ENCODE data around the gene C1QL4.
"Not testable (repeated sequence)": the region's sequence is repeated elsewhere in the genome, so short reads cannot be mapped to it uniquely, and the experiment has no call there.

C1QL4 gene

DNA sequence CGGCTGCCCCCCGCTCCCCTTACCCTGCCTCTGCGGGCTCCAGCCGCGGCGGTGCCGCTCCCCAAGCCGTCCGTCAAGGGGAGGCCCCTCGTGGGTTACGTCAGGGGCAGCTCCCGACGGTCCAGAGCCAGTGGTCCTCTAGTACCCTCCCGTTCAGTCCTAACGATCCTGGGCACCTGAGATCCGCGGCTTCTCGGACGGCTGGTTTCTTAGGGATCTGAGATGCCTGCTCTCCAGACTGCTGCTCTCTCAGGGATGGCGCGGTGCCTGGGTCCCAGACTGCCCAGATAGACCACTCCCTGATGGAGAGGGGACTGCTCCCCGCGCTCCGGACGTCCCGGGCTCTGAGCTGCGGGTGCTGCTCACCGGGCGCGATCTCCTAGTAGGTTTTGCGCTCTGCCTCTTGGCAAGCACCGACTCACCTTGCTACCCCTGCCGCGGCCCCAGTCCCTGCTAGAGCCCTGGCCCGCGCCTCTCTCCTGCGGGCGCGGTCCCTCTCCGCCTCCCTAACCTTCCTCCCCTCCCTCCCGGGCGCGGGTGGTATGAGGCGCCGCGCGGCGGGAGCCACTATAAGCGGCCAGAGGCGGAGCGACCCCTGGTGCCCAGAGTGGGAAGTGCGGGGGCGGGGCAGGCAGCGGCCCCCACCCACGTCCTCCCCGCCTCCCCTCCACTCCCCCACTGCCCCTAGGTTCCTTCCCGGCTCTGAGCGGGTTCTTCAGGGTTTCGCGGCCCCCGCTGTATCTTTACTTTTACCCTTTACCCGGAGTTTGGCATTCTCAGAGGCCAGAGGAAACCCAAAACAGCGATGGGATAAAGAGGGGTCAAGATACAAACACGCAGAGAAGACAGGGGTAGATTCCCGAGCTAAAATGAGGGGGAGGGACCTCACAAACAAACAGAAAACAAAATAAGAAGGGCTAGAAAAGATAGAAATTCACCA is at the start of gene C1QL4:
Gene C1QL4, minus strand, starts transcription at position 544 of the 940 bp plus-strand sequence. CDS start 711 bp downstream, outside the sequence.
- DNase-seq (ENCODE audit: low read depth in 1 of 2, low spot score in 1 of 2): peak; percentile 72 to 80

DNA sequence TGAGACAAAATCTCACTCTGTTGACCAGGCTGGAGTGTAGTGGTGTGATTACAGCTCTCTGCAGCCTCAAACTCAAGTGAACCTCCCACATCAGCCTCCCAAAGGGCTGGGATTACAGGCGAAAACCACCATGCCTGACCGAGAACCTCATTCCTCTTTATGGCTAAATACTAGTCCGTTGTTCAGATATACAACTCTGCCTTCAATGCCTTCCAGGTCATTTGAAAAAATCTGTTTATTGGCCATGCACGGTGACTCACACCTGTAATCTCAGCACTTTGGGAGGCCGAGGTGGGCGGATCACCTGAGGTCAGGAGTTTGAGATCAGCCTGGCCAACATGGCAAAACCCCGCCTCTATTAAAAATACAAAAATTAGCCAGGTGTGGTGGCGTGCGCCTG is 43.2 kb upstream of the C1QL4 start:
- DNase-seq (ENCODE audit: low read depth in 1 of 2, low spot score in 1 of 2): not testable (repeated sequence)

DNA sequence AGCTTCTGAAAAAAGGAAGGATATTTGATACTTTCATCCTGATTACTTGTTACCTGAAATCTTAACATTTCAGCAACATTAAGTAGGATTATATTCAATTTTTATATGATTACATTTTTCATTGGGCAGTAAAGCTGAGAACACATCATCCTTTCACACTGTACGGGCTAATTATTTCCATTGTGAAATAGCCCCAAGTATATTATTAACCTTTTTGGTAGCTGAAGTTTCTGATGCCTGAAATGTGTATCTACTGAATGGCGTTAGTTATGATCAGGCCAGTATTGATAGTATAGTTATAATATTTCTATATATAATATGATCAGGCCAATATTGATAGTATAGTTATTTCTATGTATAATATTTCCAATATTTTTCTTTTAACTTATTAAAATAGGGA is 40.4 kb upstream of the C1QL4 start:
- no peak for DNase-seq (ENCODE audit: low read depth in 1 of 2, low spot score in 1 of 2)

DNA sequence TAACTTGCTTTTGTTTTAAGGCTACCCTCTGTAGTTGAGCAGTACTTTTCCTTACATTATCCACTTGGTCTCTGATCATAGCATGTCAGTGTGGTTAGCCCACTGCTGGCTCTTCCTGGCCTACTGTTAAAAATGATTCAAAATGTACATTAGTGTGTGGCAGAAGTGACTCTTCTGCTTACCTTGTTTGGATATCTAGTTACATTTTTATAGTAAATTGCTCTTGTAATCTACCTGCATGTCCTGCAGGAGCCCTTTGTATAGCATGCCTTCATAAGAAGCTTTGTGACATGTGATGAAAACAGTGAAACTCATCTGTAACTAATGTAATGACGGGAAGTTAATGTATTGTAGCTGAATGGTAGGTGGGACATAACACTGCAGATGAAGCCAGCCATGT is 38.4 kb upstream of the C1QL4 start:
- DNase-seq (ENCODE audit: low read depth in 1 of 2, low spot score in 1 of 2): no peak

DNA sequence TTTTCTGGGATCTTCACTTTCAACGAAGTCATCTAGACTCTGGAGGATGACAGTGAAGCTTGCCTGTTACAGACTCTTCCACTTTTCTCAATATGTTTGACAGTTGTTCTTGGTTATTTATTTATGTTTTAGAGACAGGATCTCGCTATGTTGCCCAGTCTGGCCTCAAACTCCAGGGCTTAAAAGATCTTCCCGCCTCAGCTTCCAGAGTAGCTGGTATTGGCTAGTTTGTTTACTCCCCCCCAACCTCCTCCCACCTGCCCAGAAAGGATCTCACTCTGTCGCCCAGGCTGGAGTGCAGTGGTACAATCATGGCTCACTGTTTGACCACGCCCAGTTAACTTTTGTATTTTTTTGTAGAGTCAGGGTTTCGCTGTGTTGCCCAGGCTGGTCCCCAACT is 33.6 kb upstream of the C1QL4 start:
- no peak for DNase-seq (ENCODE audit: low read depth in 1 of 2, low spot score in 1 of 2)

DNA sequence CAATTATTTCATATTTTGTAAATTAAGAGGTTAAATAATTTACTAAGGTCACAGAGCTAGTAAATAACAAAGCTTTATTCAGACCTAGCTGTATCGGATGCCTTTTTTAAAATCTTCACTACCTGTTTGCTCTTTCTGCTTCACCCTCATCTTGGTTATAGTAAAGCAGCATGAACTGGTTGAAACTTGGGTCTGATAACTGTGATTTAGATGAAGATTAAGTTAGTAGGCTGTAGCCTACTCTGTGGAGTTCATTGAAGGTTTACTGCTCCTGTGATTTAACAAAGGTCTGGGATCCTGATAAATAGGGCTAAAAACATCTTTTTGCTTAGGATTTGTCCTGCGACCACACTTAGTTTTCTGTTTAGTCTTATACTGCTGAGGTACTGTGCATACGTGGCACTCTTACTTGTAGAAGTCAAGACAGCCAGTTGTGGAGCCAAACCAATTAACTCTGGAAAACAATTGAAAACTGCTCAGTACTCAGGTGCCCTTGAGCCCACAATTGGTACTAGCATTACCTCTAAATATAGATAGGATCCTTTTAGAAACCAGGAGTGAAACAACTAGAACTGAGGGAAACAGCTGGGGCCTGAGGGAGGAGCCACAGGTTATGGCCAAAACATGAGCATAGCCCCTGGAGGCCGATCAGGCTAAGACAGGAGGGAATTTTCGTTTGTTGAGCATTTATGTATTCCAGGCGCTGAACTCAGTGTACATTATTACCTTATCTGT is 32.6 kb upstream of the C1QL4 start:
- no peak for DNase-seq (ENCODE audit: low read depth in 1 of 2, low spot score in 1 of 2)

DNA sequence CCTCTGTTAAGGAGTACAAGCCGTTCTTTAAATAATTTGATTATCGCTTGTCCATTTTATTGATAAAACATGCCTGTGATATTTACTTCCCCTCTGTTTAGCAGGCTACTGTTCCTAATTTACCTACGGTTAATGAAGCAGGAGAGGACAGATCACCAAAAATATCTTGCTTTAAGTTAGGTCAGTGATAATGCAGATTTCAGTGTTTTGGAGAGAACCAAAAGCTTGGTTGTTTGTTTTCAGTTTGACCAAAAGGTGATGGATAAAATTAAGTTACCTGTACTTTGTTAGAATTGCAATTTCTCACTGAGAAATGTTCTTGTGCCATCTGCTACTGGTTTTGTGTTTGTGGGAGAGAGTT is 31.2 kb upstream of the C1QL4 start:
- DNase-seq (ENCODE audit: low read depth in 1 of 2, low spot score in 1 of 2): no peak

DNA sequence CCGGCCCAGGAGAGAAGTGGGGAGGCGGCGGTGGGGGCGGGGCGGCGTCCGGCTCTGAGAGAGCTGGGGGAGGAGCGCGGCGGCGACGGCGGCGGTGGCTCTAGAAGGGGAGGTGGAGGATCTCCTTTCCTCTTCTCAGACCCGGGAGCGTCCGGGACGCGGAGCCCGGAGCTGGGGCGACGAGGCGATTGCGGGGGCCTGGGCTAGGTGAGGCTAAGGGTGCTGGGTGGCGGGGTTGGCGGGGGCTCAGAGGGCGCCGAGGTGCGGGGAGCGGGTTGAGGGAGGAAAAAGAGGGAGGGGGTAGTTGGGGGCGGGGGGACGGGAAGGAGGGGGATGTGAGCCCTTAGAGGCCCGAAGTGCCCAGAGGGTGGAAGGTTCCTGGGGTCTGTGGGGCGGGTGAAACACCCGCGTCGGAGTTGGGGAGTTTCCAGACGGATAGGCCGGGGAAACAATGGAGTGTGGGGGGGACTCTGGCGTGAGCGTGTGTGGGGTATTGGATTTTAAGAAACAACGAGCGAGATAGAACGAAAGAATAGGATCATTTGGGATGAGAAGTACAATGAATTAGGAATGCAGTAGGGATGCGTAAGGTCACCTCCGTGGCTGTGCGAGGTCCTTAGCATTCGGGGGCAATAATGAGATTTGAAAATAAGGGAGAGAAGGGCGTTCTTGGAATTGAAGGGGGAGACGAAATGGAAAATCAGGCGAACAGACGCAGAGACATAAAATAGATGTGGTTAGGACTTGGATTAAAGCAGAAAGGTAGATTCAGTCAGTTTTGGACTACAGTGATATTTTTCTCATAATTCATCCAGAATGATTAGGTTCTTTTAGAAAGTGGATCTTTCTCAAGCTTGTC is 30.6 kb upstream of the C1QL4 start, which contains the start of gene SPATS2:
Gene SPATS2, plus strand, starts transcription at position 82 of the 859 bp plus-strand sequence. CDS start 93,551 bp downstream, outside the sequence.
- peak in 1 of 2 donors; percentile 63 for DNase-seq (ENCODE audit: low read depth in 1 of 2, low spot score in 1 of 2)

DNA sequence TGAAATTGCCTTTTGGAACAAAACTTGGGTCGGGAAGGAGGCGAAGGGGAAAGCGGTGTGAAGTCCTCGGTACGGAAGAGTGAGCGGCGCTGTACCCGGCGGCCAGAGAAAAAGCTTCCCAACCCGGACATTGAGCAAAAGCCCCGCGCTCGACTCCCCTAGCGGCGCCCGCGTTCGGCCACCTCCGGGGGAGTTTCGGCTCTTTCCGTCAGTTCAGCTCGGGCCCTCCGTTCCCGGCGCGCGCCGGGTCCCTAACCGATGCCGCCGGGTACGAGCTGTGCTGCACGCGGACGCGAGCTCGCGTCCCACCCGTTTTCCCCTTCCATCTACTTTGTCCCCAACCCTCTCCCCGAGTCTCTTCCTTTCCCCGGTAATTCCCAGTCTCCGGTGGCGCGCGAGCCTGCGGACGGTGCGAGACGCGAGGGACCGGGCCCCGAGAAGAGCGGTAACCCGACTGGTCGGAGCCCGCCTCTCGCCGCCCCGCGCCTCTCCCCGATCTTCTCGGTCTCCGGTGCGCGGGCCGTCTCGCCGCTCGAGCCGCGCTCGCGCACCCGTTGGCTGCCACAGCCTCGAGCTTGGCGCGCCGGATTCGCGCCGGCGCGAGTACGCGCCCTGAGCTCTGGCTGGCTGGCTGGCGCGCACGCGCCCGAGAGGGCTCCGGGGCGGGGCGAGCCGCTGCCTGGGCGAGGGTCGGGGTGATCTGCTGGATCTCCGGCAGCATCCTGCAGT is 29.8 kb upstream of the C1QL4 start:
- DNase-seq (ENCODE audit: low read depth in 1 of 2, low spot score in 1 of 2): peak; percentile 67 to 78

DNA sequence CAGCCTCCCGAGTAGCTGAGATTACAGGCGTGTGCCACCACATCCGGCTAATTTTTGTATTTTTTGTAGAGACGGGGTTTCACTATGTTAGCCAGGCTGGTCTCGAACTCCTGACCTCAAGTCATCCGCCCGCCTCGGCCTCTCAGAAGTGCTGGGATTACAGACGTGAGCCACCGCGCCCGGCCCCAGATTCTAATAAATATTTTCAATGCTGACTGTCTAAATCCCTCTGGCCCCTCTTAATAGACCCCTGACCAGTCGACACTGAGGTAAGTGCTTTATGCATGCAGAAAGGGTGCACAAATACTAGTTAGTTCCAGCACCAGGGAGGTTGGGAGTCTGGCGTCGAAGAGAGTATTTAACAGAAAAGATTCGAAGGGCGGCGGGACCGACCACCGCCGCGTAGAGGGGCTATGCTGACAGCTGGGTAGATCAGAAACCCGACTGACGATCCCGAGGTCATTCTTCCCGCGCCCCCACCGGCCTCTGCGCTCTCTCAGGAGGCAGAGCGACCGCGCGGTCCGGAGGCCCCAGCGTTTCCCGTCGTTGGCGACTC is 29.2 kb upstream of the C1QL4 start:
- DNase-seq (ENCODE audit: low read depth in 1 of 2, low spot score in 1 of 2): no peak

DNA sequence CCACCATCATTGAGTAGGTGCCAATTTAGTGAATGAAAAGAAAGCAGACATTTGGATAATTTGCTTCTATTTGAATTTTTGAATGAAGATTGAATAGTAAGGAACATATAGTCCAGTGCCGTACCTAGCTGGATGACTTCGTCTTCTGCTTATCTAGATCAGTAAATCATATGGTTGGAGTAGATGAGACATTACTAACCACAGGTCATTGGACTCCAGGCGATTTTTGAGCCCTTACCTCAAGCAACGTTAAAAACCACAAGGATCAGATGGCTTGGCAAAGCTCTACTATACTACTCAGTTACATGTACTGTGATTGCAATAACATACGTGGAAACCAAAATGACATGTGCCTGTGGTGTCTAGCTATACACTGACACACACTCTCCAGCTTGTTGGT is 28.6 kb upstream of the C1QL4 start:
- DNase-seq (ENCODE audit: low read depth in 1 of 2, low spot score in 1 of 2): no peak

DNA sequence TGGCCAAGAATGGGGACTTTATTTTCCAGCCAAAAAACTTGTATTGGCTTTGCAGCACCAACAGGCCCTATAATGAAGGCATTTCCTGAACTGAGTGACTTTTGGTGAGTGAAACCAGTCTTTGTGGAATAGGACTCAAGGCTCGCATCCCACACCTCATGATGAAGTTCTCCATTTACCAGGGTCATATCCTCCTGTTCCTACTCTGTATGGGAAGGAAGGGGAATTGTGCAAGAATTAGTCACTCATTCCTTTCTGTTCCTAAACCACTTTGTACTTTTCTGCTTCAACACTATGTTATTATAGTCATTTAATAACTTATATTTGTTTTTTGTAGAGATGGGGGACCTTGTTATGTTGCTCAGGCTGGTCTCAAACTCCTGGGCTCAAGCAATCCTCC is 28.0 kb upstream of the C1QL4 start:
- DNase-seq (ENCODE audit: low read depth in 1 of 2, low spot score in 1 of 2): no peak

DNA sequence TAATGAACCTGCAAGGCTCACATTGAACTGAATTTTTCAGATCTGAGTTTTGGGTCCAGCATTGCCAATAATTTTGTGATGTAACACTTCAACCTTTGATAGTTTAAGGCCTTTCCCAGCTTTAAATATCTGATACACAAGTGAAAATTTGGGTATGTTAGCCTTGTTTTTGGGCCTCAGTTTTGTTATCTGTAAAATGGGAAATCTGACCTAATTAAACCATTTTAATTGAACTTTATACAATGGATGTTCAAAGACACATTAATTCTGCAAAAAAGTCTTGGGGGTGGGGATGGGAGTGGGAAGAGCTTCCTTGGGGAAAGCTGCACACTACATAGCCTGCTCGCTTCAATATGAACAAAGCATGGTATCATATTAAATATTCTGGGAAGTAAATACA is 25.1 kb upstream of the C1QL4 start:
- DNase-seq (ENCODE audit: low read depth in 1 of 2, low spot score in 1 of 2): no peak

DNA sequence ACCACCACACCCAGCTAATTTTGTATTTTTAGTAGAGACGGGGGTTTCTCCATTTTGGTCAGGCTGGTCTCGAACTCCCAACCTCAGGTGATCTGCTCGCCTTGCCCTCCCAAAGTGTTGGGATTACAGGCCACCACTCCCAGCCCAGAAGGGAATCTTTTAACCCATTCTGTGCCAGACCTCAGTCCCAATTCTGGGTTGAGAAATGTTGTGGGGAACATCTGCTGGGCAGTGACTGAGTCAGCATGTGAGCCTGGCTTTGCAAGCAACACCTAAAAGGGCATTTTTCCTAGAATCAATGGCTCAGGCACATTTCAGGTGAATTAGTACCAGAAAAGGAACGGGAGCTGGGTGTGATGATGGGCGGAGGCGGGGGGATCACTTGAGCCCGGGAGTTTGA is 22.7 kb upstream of the C1QL4 start:
- no peak for DNase-seq (ENCODE audit: low read depth in 1 of 2, low spot score in 1 of 2)

DNA sequence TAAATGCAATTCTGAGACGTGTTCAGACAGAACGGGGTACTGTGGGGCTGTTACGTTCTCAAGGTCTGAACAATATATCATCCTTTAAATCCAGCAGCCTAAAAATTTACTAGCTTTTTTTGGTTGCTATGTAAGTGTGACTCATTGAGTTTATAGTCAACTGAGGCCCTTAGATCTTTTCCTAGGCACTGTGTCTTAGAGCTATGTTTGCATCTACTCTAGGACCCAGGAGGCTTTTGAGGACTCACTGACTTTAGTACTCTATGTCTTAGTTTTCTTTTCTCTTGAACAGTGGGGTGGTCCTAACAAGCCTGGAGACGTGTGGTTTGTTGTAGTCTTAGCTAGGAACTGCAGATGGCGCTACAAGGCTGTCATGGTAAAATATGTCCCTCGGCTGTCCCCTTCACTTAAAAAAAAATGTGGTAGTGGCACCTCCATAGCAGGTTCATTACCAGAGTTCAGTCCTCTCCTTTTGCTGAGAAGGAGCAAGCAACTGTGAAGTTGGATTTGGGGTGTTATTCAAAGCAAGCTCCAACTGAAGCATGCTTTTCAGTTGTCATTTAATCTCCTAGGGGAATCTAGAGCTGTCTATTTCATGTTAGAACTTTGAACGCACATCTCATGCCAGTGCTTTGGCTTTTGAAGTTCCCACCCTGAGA is 21.6 kb upstream of the C1QL4 start:
- peak in 1 of 2 donors; percentile 48 for DNase-seq (ENCODE audit: low read depth in 1 of 2, low spot score in 1 of 2)

DNA sequence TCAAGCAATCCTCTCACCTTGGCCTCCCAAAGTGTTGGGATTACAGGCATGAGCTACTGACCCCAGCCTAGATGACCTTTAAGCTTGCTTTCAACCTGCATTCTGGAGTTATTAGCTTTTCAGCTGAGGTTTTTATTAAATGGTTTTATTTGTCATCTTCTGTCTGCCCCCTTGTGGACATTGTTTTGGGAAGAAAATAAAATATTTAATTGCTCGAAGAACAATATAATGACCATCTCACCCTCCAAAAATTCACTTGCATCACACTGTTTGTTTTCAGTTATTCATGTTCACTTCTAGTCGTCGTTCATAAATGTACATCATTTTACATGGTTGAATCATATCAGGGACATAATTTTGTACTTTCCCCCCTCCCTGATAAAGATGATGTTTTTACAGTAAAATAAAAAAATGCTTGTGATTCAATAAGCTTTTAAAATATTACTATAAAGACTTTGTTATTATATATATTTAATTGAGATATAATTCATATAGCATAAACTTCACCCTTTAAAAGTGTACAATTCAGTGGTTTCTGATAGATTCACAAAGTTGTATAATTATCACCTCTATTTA is 20.2 kb upstream of the C1QL4 start:
- no peak for DNase-seq (ENCODE audit: low read depth in 1 of 2, low spot score in 1 of 2)

DNA sequence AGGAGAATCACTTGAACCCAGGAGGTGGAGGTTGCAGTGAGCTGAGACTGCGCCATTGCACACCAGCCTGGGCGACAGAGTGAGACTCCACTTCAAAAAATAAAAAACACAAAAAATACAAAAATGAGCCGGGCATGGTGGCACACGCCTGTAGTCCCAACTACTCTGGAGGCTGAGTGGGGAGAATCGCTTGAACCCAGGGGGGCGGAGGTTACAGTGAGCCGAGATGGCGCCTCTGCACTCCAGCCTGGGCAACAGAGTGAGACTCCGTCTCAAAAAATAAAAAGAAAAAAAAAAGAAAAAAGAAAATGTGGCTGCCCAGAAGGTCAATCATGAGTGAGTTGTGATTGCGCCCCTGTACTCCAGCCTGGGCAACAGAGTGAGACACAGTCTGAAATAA is 18.9 kb upstream of the C1QL4 start:
- no peak for DNase-seq (ENCODE audit: low read depth in 1 of 2, low spot score in 1 of 2)

DNA sequence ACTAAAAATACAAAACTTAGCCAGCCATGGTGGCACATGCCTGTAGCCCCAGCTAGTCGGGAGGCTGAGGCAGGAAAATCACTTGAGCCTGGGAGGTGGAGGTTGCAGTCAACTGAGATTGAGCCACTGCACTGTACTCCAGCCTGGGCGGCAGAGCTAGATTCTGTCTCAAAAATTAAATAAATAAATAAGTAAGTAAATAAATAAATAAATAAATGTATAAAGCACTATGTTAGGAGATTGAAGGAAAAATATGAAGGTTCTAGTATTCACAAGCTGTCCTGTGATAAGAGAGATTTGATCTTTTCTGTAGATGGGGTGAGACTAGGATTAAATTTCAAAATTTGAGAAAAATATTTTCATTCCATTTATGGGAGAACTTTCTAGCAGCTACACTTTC is 15.4 kb upstream of the C1QL4 start:
- DNase-seq (ENCODE audit: low read depth in 1 of 2, low spot score in 1 of 2): no peak

DNA sequence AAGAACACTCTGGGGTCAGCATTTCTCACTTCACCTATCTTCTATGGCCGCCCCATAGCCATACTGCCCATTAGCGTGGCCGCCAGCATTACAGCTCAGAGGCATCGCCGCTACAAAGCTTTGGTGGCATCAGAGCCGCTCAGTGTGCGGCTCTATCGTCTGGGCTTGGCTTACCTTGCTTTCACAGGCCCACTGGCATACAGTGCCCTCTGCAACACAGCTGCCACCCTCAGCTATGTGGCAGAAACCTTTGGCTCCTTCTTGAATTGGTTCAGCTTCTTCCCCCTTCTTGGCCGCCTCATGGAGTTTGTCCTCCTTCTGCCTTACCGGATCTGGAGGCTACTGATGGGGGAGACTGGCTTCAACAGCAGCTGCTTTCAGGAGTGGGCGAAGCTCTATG is 12.3 kb upstream of the C1QL4 start:
- no peak for DNase-seq (ENCODE audit: low read depth in 1 of 2, low spot score in 1 of 2)
